ENCODE measurements around the gene ALG14.

ALG14 gene

DNA sequence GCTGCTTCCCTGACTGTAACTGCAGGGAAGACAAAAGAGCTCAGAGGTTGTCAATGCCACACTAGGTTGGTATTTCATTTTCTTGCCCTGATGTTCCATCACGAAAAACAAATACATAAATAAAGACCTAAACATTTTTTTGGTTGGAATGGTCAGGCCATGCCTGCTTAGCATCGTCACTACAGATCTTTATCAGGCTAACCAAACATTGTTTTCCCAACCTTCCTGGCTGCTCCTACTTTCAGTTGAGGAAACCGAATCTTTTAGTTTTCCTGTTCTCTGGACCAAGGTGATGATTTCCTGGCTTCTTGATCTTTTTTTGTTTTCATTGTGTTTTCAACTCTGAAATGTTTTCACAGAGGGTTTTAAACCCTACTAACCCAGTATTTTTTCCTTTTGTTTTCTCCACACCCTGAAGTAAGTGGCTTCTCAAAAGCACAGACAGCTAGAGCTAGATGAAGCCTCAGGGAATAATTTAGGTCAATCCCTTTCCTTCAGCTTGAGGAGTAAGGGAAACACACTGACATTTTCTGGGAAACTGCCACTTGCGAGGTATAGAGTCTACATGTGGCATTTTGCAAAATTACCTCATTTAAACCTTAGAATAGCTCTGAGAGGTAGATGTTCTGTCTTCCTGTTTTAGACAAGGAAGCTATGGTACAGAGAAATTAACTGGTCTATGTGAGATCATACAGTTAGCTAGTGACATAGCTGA lies 78.7 kb downstream of the ALG14 start:
- FAIRE-seq (no peak), DNase-seq (ENCODE audit: insufficient read length, low spot score) (no peak)
- TF ChIP-seq POU2F2 (IDR thresholded peaks at IDR 0.05; ENCODE audit: low read depth, low read length) (no peak), POLR2AphosphoS5 (IDR thresholded peaks at IDR 0.05; ENCODE audit: low read depth, low read length) (no peak), SPI1 (IDR thresholded peaks at IDR 0.05; ENCODE audit: low read depth, low read length) (no peak), PAX5 (IDR thresholded peaks at IDR 0.05; ENCODE audit: insufficient read depth, low read length, severe bottlenecking) (no peak), POLR2A (IDR thresholded peaks at IDR 0.05; ENCODE audit: low read depth, low read length) (no peak), TAF1 (IDR thresholded peaks at IDR 0.05; ENCODE audit: low read depth, low read length) (no peak)

DNA sequence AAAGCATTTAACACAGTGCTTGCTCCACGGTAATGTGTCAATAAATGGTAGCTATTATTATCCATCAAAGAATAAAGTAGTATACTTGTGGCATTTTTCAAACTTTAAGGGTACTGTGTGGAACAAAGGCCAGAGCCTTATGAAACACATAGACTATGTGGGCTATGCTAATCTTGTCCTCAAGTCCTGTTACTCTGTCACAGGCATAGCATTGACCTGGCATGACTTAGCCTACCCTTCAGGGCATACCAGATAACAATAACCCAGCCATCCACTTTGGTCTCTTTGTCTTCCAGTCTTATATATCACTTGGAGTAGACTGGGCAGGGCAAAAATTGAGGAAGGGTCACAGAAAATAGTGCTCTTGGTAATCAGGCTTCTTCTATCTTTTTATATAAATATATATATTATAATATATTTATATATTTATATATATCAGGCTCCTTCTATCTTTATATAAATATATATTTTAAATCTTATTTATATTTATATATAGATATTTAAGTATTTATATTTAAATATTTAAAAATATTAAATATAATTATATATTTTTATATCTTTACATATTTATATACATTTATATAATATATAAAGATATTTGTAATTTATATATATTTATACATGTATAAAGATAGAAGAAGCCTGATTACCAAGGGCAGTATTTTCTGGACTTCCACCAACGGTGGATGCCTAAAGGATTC lies 79.7 kb downstream of the ALG14 start:
- TF ChIP-seq PAX5 (IDR thresholded peaks at IDR 0.05; ENCODE audit: insufficient read depth, low read length, severe bottlenecking) (no peak), POLR2AphosphoS5 (IDR thresholded peaks at IDR 0.05; ENCODE audit: low read depth, low read length) (no peak), TAF1 (IDR thresholded peaks at IDR 0.05; ENCODE audit: low read depth, low read length) (no peak), POU2F2 (IDR thresholded peaks at IDR 0.05; ENCODE audit: low read depth, low read length) (no peak), SPI1 (IDR thresholded peaks at IDR 0.05; ENCODE audit: low read depth, low read length) (no peak), POLR2A (IDR thresholded peaks at IDR 0.05; ENCODE audit: low read depth, low read length) (no peak)
- no peak for FAIRE-seq

DNA sequence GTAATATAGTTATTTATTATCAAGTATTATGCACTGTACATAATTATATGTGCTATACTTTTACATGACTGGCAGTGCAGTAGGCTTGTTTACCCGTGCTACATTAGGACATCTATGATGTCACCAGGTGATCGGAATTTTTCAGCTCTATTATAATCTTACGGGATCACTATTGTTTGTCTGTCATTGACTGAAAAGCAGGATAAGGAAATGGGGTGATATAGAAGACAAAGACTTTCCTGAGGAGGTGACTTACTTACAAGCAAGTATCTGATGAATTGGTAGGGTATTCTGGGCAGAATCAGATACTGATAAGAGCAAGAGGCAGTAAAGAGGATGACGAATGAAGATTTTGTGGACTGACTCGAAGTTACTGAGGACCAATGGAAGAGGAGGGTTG lies 80.6 kb downstream of the ALG14 start:
- FAIRE-seq: no peak
- no peak for TF ChIP-seq POLR2AphosphoS5 (IDR thresholded peaks at IDR 0.05; ENCODE audit: low read depth, low read length)
- TF ChIP-seq PAX5 (IDR thresholded peaks at IDR 0.05; ENCODE audit: insufficient read depth, low read length, severe bottlenecking): no peak
- TF ChIP-seq TAF1 (IDR thresholded peaks at IDR 0.05; ENCODE audit: low read depth, low read length): no peak
- TF ChIP-seq POU2F2 (IDR thresholded peaks at IDR 0.05; ENCODE audit: low read depth, low read length): no peak
- TF ChIP-seq SPI1 (IDR thresholded peaks at IDR 0.05; ENCODE audit: low read depth, low read length): no peak
- no peak for TF ChIP-seq POLR2A (IDR thresholded peaks at IDR 0.05; ENCODE audit: low read depth, low read length)
- DNase-seq (ENCODE audit: insufficient read length, low spot score): no peak

More for the DNA sequence above, 79.7 kb downstream of the ALG14 start:
- DNase-seq (ENCODE audit: insufficient read length, low spot score): no peak

DNA sequence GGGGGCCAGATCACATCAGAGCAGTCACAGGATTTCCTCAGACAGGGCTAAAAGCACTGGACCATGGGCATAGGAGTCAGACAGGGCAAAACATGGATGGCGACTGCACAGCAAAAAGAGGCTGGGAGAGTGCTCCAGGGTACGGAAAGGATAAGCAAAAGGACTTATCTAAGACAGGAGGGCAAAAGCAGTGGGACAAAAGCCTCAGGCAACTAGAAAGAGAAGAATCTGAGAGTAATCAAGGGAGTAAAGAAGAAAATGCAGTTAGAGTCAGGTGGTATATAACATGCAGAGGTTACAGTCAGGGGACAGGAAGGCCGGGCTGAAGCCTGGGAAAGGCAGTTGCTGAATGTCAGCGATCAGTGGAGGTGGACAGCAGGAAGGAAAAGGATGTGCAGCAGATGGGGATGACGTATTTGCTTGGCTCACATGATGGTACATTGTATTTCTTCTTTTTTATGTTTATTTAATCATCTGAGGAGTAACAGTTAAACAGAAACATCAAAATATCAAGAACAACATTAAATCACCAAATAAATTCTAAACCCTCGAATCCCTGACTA lies 82.8 kb downstream of the ALG14 start:
- no peak for FAIRE-seq
- TF ChIP-seq SPI1 (IDR thresholded peaks at IDR 0.05; ENCODE audit: low read depth, low read length) (no peak), POU2F2 (IDR thresholded peaks at IDR 0.05; ENCODE audit: low read depth, low read length) (no peak), PAX5 (IDR thresholded peaks at IDR 0.05; ENCODE audit: insufficient read depth, low read length, severe bottlenecking) (no peak), POLR2AphosphoS5 (IDR thresholded peaks at IDR 0.05; ENCODE audit: low read depth, low read length) (no peak), TAF1 (IDR thresholded peaks at IDR 0.05; ENCODE audit: low read depth, low read length) (no peak), POLR2A (IDR thresholded peaks at IDR 0.05; ENCODE audit: low read depth, low read length) (no peak)

DNA sequence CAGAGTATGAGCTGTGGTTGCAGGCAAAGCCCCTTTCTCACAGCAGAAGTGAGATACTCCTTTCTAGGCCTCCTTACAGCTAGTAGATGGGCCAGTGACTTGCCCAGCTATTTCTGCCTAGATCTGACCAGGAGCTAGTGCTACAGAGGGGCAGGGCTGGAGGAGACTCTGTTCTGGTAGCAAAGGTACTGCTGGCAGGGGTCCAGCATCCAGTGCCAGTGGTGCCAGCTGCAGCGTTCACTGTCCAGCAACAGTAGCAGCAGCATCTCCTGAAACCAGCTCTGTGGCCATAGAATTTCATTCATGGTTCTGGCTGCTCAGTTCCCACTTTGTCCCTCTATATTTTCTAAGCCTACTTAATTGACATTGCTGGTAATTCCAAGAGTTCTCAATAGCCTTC lies 83.4 kb downstream of the ALG14 start:
- no peak for TF ChIP-seq TAF1 (IDR thresholded peaks at IDR 0.05; ENCODE audit: low read depth, low read length)
- TF ChIP-seq POLR2AphosphoS5 (IDR thresholded peaks at IDR 0.05; ENCODE audit: low read depth, low read length): no peak
- TF ChIP-seq POLR2A (IDR thresholded peaks at IDR 0.05; ENCODE audit: low read depth, low read length): no peak
- no peak for TF ChIP-seq SPI1 (IDR thresholded peaks at IDR 0.05; ENCODE audit: low read depth, low read length)
- TF ChIP-seq POU2F2 (IDR thresholded peaks at IDR 0.05; ENCODE audit: low read depth, low read length): no peak
- TF ChIP-seq PAX5 (IDR thresholded peaks at IDR 0.05; ENCODE audit: insufficient read depth, low read length, severe bottlenecking): no peak
- FAIRE-seq: no peak
- no peak for DNase-seq (ENCODE audit: insufficient read length, low spot score)

More for the DNA sequence above, 82.8 kb downstream of the ALG14 start:
- no peak for DNase-seq (ENCODE audit: insufficient read length, low spot score)

DNA sequence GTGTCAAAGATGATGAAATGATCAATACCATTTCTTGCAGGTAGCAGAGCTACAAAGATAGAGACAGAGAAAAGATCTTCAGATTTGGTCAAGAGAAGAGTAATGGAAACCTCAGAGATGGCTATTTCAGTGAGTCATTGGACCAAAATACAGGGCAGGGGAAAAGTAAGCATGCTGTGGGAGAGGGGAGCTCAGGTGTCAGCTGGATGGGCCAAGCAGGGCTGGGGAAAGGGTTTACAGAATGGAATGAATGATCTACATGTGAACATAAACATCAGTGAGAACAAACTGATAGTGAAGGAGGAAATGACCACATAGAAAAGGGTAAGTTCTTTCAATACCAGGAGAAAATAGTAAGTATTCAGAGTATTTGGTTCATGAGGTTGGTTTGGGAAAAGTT lies 84.4 kb downstream of the ALG14 start:
- FAIRE-seq: no peak
- TF ChIP-seq SPI1 (IDR thresholded peaks at IDR 0.05; ENCODE audit: low read depth, low read length) (no peak), PAX5 (IDR thresholded peaks at IDR 0.05; ENCODE audit: insufficient read depth, low read length, severe bottlenecking) (no peak), POLR2AphosphoS5 (IDR thresholded peaks at IDR 0.05; ENCODE audit: low read depth, low read length) (no peak), POU2F2 (IDR thresholded peaks at IDR 0.05; ENCODE audit: low read depth, low read length) (no peak), TAF1 (IDR thresholded peaks at IDR 0.05; ENCODE audit: low read depth, low read length) (no peak), POLR2A (IDR thresholded peaks at IDR 0.05; ENCODE audit: low read depth, low read length) (no peak)
- no peak for DNase-seq (ENCODE audit: insufficient read length, low spot score)

DNA sequence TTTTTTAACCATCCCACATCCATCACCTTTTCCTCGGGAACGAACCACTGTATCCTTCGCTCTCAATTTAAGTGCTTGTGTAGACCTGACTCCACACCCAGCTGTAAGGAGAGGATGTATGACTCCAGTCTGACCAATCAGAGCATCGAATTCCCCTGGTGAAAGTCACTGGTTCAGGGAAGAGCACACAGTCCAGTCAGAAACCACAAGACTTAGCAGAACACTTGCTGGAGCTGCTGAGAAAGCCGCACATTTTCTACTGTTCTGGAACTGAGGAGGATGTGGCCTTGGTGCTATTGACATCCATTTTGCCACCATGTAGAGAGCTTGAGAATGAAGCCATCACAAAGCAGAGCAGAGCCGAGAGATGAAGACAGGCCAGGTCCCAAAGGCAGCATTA lies 86.0 kb downstream of the ALG14 start:
- FAIRE-seq: no peak
- DNase-seq (ENCODE audit: insufficient read length, low spot score): no peak
- TF ChIP-seq TAF1 (IDR thresholded peaks at IDR 0.05; ENCODE audit: low read depth, low read length): no peak
- TF ChIP-seq PAX5 (IDR thresholded peaks at IDR 0.05; ENCODE audit: insufficient read depth, low read length, severe bottlenecking): no peak
- TF ChIP-seq POLR2A (IDR thresholded peaks at IDR 0.05; ENCODE audit: low read depth, low read length): no peak
- no peak for TF ChIP-seq POU2F2 (IDR thresholded peaks at IDR 0.05; ENCODE audit: low read depth, low read length)
- TF ChIP-seq SPI1 (IDR thresholded peaks at IDR 0.05; ENCODE audit: low read depth, low read length): no peak
- TF ChIP-seq POLR2AphosphoS5 (IDR thresholded peaks at IDR 0.05; ENCODE audit: low read depth, low read length): no peak

DNA sequence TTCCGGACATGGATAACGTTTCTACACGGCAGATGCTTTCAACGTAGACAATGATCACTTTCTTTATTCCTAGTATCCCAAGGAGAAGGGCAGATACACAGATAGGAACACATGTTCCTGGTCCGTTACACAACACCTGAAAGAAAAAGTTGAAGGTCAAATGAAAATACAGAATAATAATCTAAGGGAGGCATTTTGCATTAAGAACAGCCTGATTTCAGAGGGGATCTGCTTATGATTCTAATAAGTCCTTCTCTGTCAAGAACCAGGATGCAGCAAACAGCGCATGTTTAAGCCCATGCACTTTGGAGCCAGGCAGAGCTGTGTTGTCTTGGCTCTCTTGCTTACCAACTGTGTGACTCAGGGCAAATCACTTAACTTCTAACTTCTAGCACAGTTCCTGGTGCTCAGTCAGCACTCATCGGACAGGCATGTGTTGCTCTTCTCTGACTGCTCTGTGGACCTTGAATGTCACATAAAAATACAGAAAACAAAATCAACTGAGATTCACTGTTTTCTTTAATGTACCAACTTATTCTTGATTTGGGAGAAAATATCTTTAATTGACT lies 89.5 kb downstream of the ALG14 start:
- FAIRE-seq (no peak), DNase-seq (ENCODE audit: insufficient read length, low spot score) (no peak)
- TF ChIP-seq SPI1 (IDR thresholded peaks at IDR 0.05; ENCODE audit: low read depth, low read length) (no peak), POU2F2 (IDR thresholded peaks at IDR 0.05; ENCODE audit: low read depth, low read length) (no peak), PAX5 (IDR thresholded peaks at IDR 0.05; ENCODE audit: insufficient read depth, low read length, severe bottlenecking) (no peak), TAF1 (IDR thresholded peaks at IDR 0.05; ENCODE audit: low read depth, low read length) (no peak), POLR2AphosphoS5 (IDR thresholded peaks at IDR 0.05; ENCODE audit: low read depth, low read length) (no peak), POLR2A (IDR thresholded peaks at IDR 0.05; ENCODE audit: low read depth, low read length) (no peak)

DNA sequence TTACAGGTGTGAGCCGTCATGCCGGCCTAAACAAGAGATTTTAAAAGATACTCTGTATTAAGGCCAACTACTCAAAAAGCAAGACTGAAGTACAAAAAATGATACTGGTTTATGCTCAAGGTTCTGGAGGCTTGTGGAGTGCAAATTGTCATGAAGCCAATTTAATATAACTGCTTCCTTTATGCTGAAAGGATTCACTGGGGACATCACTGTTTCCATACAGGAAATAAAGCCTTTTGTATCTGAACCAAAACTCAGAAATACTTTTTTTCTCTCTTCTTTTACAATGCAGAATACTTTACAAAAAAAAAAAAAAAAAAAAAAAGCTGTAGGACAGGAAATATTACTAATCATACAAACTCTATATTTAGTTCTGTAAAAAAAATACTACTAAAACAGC lies 90.4 kb downstream of the ALG14 start:
- DNase-seq (ENCODE audit: insufficient read length, low spot score) (no peak), FAIRE-seq (no peak)
- TF ChIP-seq TAF1 (IDR thresholded peaks at IDR 0.05; ENCODE audit: low read depth, low read length) (no peak), PAX5 (IDR thresholded peaks at IDR 0.05; ENCODE audit: insufficient read depth, low read length, severe bottlenecking) (no peak), POLR2A (IDR thresholded peaks at IDR 0.05; ENCODE audit: low read depth, low read length) (no peak), SPI1 (IDR thresholded peaks at IDR 0.05; ENCODE audit: low read depth, low read length) (no peak), POU2F2 (IDR thresholded peaks at IDR 0.05; ENCODE audit: low read depth, low read length) (no peak), POLR2AphosphoS5 (IDR thresholded peaks at IDR 0.05; ENCODE audit: low read depth, low read length) (no peak)

Measured in GM12891 (cell line).